Activated CD4-positive, alpha-beta T cell treated with anti-CD3 and anti-CD28 coated beads for 24 hours (primary cell): ENCODE results near the gene OSBP2.
"Not testable (repeated sequence)": the region's sequence is repeated elsewhere in the genome, so short reads cannot be mapped to it uniquely, and the experiment has no call there.

Source experiments
- DNase-seq, 2 donors: peaks; one replicate each; pipeline ENCODE4 v3.0.0-alpha.2; 2020; ENCODE audit warnings: low read depth in 2 of 2

The OSBP2 gene

DNA sequence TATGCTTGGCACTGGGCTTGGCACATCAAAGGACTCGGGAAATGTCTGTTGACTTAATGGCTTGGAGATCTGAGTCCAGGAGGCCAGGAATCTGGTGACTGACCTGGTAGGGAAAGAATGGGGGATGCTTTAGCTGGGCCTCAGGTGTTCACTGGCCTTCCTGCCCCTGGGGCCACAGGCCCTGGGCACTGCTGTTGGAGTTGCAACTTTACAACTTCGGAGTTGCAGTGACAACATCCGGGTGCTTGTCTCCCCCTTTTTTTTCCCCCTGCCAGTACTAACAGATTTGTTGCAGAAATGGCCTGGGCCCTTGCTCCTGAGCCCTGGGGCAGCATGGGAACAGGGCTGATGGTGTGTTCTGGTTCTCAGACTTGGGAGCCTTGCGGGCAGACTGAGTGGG is 23.8 kb downstream of the OSBP2 start:
- no peak for DNase-seq

DNA sequence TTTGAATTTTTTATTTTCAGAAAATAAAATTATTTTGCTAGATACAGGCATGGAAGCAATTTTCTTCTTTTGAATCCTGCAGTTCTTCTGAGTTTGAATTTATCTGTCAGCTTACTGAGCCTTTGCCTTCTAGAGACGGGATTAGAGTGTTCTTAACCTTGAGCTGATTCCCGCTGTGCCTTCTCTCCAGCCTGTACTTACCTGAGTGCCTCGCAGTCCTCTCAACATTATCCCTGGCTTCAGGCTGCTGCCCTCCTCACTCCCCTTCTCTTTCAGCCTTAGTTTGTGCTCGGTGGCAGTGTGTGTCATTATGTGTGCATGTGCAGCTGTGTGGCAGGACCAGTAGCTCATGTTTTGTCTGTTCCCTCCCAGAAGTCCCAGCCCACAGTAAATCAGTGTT is 24.3 kb downstream of the OSBP2 start:
- no peak for DNase-seq

DNA sequence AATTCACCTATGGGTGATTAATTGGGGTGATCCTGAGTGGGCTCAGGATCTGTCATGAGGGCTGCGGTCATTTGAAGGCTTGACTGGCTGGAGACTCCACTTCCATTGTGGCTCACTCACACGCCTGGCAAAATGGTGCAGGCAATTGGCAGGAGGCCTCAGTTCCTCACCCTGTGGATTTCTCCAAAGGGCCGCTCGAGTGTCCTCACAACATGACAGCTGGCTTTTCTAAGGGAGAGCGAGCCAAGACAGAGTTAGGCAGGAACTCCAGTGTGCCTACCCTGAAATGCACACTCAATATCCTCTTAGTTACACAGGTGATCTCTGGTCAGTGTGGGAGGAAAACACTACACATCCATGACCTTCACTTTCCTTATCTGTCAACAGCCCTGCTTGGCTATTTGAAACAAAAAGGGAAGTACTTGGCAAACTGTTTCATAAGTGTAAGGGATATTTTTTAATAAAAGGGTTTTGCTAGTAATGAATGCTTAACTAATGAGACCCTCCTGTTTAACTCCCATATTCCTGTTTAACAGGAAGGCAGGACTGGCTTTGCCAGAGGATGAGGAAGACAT is 25.7 kb downstream of the OSBP2 start:
- no peak for DNase-seq

DNA sequence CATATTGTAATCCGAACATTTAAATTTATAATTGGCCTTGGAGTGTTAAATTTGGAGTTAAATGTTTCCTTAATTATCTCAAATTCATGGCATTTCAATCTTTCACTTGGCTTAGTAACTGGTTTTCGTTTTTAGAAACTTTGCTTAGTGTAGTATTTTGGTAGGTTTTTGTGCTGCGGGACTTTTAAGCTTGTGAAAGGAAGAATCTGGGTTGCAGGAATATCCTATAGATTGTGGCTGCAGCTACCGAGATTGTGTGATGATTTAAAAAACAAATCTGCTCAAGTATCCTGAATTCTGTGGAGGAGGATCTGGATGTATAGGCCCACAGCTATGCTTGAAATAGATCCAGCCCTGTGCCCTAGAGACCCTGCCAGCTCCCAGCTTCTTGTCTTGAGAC is 27.1 kb downstream of the OSBP2 start:
- no peak for DNase-seq

DNA sequence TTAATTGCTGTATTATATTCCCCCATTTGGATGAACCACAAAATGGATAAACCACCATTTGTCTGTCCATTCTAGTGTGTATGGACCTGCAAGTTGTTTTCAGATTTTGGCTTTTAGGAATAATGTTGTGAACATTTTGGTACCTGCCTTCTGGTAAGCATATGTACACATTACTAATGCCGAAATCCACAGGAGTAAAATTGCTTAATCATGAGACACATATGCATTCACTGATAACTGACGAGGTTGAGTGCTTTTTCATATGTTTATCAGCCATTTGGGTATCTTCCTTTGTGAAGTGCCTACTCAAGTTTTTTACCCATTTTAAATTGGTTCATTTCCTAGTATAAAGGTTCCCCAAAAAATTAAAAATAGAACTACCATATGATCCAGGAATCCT is 34.2 kb downstream of the OSBP2 start:
- no peak for DNase-seq

DNA sequence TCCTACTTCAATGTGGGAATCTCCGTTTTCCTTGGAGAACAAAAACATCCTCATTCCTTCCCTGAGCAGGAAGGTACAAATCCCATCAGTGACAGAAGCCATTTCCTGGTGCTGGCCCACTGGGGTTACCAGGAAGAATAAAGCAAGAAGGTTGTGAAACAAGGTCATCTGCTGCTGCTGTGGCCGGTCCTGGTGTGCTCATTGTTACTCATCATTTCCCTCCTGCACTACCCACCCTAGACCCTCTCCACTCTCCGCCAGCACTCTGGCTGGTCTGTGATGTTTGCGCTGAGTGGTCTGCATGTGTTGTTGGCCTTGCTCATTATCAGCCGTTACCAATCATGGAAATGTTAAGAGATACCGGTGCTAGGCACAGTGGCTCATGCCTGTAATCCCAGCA is 37.0 kb downstream of the OSBP2 start:
- no peak for DNase-seq

DNA sequence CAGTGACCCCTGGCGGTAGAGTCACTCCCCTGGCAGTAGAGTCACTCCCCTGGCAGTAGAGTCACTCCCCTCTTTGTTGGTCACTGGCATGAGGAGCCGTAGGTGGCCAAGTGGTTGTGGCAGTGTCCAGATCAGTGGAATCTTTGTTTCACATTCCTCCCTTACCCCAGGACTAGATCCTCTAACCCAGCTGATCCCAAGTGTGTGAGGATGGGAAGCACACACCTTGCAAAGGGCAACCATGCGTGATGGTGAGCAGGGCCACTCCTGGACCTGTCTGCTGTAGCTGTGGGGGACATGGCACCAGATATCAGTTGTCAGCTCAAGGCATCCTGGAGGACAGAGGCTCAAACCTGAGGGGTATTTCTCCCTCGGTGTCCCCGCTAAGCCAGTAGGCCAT is 37.8 kb downstream of the OSBP2 start:
- DNase-seq: no peak

DNA sequence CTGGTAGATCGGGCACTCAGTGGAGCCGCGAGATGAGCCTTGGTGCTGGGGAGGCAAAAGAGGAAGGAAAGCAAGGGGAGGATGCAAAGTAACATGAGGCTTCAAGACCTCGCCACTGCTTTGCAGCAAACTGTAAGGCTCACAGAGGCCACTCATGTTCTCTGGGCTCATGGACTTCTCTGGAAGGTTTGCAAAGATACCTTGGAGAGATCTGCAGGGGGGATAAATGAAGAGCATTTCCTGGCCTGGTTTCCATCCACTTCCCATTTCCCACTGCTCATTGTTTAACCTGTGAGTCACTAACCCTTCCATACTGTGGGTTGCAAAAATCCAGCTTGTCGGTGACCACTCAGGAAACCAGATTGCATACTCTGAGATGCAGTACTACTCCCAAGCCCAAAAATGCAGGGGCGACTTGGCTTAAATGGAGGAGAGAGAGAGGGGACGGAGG is 38.5 kb downstream of the OSBP2 start:
- DNase-seq: no peak

DNA sequence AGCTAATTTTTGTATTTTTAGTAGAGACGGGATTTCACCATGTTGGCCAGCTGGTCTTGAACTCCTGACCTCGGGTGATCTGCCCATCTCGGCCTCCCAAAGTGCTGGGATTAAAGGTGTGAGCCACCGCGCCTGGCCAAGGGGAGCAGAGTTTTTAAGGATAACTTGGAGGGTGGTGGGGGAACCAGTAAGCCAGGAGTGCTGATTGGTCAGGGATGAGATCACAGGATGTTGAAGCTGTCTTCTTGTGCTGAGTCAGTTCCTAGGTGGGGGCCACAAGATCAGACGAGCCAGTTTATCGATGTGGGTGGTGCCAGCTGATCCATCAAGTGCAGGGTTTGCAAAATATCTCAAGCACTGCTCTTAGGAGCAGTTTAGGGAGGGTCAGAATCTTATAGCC is 45.3 kb downstream of the OSBP2 start:
- not testable (repeated sequence) for DNase-seq

DNA sequence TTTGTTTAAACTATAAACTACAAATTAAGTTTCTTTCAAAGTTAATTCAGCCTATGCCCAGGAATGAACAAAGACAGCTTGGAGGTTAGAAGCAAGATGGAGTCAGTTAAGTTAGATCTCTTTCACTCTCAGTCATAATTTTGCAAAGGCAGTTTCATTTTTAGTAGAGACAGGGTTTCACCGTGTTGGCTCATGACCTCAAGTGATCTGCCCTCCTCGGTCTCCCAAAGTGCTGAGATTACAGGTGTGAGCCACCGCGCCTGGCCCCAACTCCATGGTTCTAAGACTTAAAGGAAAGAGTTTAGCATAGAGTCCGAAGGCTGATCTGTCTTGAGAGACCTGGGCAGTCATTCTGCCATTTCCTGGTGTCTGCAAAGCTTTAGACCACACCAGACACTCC is 45.8 kb downstream of the OSBP2 start:
- peak; percentile 10 to 23 for DNase-seq

DNA sequence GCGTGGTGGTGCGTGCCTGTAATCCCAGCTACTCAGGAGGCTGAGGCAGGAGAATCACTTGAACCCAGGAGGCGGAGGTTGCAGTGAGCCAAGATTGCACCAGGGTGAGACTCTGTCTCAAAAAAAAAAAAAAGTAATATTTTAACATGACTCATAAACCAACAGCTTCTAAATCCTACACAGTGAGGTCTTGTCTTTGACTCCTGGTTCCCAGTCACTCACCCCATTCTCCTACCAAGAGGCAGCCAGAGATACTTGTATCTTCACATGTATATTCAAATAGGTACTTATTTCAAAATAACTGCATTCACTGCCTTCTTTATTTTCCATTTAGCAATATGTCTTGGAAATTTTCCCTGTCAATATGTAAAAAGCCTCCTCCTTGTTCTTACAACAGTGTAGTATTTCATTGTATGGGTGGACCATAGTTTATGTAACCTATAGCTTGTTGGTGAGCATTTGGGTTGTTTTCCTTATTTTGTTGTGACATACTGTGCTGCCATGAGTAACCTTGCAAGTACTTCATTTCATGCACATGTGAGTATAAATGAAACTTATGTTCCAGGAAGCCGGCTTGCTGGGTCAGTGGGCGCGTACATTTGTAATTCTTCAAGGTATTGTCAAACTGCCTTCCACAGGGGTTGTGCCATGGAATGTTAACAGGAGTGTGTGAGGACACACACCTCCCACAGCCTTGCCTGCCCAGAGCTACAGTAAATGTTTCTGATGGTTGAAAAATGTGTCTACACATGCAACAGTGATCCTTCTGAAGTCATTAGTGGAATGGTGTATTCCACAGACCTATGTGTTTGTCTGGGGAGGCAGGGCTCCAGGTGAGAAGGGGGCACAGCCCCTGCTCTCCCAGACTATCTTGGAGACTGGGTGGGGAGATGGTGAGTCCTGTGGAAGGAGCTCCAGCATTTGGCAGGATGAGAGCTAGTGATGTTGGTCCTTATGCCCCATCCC is 47.9 kb downstream of the OSBP2 start:
- no peak for DNase-seq

DNA sequence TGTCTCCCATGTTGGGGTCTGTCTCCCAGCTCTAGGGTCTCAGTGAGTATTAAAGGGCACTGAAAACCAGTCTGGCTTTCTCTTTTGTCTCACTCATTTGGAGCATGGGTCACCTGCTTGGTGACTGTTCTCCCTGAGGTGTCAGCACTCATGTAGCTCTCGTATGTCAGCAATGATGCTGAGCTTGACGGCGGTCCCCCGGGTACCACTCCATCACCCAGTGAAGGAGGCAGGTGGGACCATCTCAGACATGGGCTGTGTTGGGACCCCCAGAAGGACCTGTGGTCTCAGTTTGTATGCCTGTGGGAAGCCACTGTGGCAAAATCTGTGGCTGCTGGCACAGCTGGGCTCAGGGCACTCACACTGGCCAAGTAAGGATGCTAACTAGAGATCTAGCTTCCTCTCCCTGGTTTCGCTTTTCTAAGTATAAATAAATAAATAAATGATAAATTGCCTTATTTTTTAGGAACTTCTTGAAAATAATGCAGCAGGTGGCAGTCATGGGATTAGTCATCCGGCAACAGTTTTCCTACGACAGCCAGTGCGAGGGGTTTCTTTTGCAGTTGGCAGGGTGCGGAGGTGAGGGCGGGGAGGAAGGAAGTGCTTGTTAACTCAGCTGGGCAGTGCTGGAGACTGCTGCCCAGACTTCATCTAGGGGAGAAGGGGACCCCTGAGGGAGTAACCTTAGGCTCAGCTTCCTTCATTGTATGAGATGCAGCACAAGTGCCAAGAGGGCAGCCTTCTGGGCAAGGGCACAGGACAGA is 48.8 kb downstream of the OSBP2 start:
- no peak for DNase-seq

DNA sequence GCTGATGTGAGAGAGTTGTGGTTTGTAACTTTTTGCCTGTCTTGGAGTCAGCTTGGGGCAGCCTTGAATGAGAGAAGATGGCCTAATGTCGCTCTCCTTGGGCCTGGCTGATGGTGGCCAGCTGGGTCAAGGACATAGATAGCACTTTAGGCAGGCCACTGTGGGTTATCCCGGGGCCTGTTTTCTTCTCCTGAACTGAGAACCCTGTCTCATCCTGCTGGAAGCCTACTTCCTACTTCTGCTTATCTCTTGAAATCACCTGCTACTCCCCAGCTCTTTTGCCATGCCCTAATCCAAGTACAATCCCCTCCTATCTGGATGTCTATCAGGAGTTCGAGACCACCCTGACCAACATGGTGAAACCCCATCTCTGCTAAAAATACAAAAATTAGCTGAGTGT is 49.5 kb downstream of the OSBP2 start:
- no peak for DNase-seq

DNA sequence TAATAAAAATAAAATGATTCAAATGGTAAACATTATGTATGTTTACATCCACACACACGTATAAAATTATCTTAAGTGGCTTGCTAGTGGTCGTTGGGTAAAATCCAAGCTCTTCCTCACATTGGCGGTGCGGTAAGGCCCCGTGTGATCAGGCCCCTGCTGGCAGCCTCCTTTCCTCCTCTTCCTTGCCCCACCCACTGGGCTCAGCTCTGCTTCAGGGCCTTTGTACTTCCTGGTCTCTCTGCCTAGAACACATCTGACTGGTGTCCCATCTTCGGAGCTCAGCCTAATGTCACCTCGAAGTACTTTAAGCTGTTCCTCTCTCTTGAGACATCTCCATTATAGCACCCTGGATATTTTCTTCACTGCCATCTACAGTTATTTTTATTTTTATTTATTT is 52.8 kb downstream of the OSBP2 start:
- no peak for DNase-seq

DNA sequence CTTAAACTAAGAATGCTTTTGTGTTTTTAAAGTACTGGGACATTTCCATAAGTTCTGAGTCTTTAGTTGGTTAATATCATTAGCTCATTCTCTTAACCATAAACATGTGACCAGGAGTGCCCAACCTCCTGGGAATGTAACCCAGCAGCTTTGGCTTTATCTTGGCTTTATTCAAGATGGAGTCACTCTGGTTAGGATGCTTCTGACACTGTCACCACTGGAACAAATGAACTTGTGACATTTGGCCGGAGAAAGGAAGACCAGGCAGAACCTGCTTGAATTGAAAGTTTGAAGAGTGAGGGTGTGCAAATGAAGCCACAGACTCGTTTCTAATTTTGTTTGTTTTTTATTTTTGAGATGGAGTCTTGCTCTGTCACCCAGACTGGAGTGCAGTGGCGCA is 54.6 kb downstream of the OSBP2 start:
- no peak for DNase-seq

DNA sequence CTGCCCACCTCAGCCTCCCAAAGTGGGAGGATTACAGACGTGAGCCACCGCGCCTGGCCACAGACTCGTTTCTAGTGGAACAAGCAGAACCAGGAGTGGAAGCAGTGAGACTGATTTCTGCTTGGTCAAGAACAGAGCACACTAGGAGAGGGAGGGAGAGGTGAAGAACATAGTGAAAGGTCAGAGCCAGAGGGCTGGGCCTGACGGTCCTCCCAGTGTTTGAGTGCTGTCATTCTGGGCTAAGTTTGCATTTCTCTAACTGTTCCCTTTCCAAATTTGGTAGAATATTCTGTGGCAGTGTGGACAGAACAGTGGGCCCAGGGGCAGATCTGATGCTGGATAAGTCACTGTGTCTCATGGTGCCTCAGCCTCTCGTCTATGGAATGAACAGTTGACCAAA is 55.2 kb downstream of the OSBP2 start:
- no peak for DNase-seq

DNA sequence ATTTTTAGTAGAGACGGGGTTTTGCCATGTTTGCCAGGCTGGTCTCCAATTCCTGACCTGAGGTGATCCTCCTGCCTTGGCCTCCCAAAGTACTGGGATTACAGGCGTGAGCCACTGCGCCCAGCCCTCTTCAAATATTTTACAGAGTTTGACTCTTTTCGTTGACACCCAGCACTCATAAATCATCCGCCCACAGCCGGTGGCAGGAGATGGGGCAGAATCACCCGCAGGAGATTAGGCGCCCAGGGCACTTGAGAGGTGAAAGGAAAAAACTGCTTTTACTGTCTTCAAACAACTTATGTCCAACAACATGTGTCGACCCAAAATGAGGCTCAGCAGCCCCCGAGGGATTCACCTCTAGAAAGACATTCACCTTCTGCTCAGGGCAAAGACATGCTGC is 56.9 kb downstream of the OSBP2 start:
- DNase-seq: no peak

DNA sequence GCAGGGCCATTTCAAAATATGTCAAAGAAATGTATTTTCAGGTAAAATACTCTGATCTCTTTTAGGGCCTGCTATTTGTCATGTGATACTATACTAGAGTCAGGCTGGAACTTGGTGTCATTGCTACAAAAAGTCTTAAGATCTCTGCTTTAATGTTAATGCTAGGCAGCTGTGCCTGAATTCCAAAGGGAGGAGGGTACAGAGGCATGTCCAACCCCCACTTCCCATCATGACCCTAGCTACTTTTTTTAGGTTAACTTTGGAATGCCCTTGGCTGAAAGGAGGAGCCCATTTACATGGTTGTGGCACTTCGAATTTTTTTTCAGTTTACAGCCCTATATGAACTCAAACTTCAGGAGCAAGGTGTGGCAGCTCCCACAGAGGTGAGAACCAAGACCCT is 58.1 kb downstream of the OSBP2 start:
- no peak for DNase-seq

DNA sequence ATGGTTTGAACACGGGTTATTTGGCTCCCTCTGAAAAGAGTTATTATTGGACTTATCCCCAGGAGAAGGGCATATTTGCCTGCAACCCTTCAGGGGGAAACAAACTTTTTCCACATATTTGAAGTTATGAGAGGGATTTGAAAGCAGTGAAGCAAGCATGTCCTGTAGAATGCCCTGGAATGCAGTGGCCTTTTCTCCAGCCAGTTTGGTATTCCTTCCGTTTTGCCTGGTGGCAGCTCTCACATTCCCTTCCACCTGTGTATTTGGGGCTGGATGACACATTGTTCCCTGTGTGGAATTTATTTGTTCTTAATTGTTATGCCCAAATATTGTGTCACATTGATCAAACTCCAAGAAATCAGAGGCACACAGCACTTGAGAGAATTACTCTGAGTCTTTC is 59.0 kb downstream of the OSBP2 start:
- no peak for DNase-seq

DNA sequence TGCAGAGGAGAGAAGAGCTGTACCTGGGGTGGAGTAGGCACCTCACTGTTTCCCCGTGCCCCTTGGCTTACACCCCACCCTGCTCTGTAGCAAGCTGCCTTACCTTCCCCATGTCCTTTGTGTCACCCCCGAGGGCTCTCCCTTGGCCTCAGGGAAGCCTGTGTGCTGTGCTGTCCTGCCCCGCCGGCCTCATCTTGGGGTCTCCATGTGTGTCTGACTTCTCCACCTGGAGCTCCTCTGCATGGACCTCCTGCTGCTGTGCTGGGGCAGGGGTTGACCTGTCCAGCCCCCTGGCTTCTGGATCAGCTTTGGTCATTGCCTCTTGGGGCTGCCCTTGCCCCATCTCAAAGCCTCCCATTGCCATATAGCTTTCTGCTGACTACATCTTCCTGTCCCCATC is 59.8 kb downstream of the OSBP2 start:
- DNase-seq: no peak

DNA sequence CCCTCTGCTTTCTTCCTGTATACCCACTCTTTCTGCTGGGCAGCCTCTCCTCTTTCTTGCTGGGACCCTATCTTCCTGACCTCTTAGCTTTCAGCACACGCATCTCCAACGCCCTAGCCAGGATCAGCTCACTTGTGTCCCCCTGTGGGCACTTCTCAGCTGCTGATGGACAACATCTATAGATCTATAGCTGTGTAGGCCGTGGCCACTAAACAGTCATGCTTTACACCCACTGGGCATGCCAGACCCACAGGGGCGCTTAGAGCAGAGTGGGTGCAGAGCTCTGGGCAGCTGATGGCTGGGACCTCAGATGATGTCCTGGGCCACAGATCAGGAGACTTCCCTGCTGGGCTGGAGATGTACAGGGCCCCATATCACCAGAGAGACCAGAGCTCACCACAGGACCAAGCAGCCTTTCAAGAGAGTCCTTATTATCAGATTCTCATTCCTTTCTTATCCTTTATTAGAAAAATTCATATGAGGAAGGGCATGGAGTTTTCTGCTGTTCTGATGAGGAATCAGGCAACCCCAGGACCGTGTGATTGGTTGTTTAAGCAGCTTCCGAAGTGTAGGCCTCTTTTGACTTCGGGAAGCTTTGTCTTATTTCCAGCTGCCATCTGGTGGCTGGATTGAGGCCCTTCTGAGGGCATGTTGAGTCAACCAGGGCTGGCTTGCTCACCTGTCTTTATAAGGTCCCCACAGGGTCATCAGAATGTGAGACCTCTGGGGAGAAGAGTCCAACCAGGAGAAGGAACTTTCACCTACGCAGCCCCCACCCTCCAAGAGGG is 60.5 kb downstream of the OSBP2 start:
- peak; percentile 21 to 32 for DNase-seq

DNA sequence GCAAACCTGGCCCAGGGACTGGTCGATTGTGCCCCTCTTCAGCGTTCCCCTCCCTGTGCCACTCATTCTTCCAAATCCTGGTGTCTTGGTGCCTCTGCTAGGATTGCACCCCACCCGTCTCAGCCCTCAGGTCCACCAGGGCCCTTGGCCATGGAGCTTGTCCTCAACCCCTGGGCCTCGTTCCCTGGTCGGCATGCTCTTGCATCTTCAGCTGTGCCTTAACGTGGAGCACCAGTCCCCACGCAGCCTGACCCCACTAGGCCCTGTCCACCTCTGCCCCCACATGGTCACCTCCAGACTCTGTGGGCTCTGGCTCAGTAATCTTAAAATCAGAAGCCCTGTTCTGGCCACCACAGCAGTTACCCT is 61.1 kb downstream of the OSBP2 start:
- no peak for DNase-seq
